COLO668 (cell line): Measurements from ENCODE around the gene C2CD2.

Experiments used
- DNase-seq: peaks from one replicate; lab custom pipeline; 2025; ENCODE audit not compliant: unreplicated experiment; lab: John Stamatoyannopoulos, UW

C2CD2 gene

GRCh38 chr21:41848958-41849580 is 104.7 kb downstream of the C2CD2 start:
- DNase-seq, result no peak

GRCh38 chr21:41848533-41848932 is 105.3 kb downstream of the C2CD2 start:
- no peak for DNase-seq

- DNase-seq, result no peak
These were observed 106.6 kb downstream of the C2CD2 start for GRCh38 chr21:41847066-41847804.

GRCh38 chr21:41846536-41846935 is 107.3 kb downstream of the C2CD2 start:
- DNase-seq, result no peak

- DNase-seq, result no peak
These were observed 107.8 kb downstream of the C2CD2 start for GRCh38 chr21:41846033-41846317.

- DNase-seq, result no peak
These were observed 108.3 kb downstream of the C2CD2 start for GRCh38 chr21:41845310-41846032.

GRCh38 chr21:41843584-41843983 is 110.2 kb downstream of the C2CD2 start:
- no peak for DNase-seq

- DNase-seq, result no peak
These were observed 112.9 kb downstream of the C2CD2 start for GRCh38 chr21:41840880-41841279.

GRCh38 chr21:41839387-41840000 is 114.3 kb downstream of the C2CD2 start:
- no peak for DNase-seq

- no peak for DNase-seq
These were observed 116.0 kb downstream of the C2CD2 start for GRCh38 chr21:41837756-41838297.

- no peak for DNase-seq
These were observed 117.4 kb downstream of the C2CD2 start for GRCh38 chr21:41836166-41837015.

- peak; percentile 88 for DNase-seq
These were observed 118.1 kb downstream of the C2CD2 start for GRCh38 chr21:41835711-41836154.
